HG03442 (cell line): ENCODE results near the gene CCDC136.

ENCODE experiments used
- ATAC-seq: cut with Tn5 transposase; IDR thresholded peaks from one replicate; pipeline ENCODE4 v1.9.1; 2021; ENCODE audit warnings: mild to moderate bottlenecking, moderate library complexity; ENCODE audit not compliant: unreplicated experiment

CCDC136 gene

GRCh38 chr7:128830231-128831177 is 38.7 kb downstream of the CCDC136 start, which contains the start of gene FLNC:
Gene FLNC, plus strand, starts transcription at chr7:128830406. Its CDS starts 232 bp downstream, at chr7:128830638.
- ATAC-seq = no peak

DNA sequence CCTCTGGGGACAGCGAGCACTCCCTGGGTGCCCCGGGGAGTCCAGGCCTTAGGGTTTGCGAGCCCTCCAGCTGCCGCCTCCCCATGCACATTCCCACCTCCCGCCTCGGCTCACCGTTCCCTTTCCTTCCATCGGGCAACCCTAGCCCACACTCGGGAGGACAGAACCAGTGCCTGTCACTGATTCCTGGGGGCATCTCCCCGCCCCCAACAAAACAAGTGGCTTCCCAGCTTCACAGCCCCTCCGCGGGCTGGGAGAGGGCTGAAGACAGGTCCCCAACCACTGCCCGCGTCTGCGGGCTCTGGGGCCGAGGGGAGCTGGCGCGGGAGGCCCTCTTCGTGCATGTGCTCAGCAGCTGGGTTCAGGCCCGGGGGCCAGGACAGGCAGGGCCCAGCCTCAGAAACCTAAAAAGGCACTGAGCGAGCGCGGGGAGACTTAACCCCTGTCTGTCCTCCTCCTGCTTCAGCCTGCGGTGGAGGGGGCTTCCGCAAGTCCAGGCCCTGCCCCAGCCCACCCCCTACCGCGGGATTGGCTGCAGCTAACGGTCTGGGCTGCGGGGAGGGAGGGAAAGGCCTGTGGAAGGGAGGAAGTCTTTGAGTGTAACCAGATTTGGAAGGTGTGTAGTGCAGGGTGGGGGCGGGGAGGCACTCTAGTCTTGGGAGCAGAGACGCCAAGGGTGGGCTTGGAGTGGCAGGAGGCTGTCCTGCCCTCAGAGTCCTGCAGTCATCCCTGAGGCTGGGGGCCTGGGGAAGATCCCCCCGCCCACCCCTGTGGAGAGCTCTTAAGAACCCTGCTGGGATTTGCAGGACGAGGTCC is 39.6 kb downstream of the CCDC136 start:
- no peak for ATAC-seq

- ATAC-seq = no peak
Observed at GRCh38 chr7:128831994-128832879, 40.5 kb downstream of the CCDC136 start.

- ATAC-seq = no peak
Observed at GRCh38 chr7:128832880-128833147, 41.0 kb downstream of the CCDC136 start.

DNA sequence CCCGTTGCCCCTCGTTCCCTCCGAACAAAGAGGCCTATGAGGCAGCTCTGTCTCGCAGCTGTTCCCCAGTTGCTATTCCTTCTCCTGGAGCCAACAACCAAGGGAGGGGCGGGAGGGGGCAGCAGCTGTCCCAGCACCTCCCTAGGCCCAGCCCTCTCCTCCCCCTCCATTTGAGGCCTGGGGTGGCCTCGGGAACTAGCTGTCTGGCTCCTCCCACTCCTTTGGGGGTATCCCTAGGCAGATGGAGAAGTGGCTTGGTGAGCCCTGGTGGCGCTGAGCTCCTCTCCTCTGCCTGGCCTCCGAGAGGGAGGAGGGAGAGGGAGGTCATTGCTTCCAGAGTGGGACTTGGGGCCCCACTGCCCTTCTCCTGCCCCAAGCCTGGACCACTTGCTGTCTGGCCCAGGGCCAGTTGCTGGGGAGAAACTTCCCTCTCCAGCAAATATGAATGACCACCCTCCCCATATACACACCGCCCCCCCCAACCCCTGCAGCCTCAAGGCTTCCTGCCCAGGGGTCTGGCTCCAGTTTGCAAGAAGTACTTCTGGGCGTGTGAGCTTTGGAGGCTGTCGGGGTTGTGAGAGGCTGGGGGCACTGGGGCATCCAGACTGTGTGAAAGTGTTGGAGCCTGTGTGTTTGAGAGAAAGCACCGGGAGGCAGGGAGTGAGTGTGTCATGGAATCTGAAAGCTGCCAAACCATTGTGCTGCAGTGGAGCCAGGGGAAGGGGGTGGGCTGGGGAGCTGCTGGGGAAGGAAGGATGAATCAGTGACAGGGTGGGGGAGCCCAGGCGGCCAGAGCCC is 41.6 kb downstream of the CCDC136 start:
- no peak for ATAC-seq

GRCh38 chr7:128833946-128834325 is 42.2 kb downstream of the CCDC136 start:
- no peak for ATAC-seq

- no peak for ATAC-seq
Observed at GRCh38 chr7:128835231-128835751, 43.5 kb downstream of the CCDC136 start.

- ATAC-seq = no peak
Observed at GRCh38 chr7:128835790-128836641, 44.2 kb downstream of the CCDC136 start.

- no peak for ATAC-seq
Observed at GRCh38 chr7:128836729-128837348, 45.1 kb downstream of the CCDC136 start.

DNA sequence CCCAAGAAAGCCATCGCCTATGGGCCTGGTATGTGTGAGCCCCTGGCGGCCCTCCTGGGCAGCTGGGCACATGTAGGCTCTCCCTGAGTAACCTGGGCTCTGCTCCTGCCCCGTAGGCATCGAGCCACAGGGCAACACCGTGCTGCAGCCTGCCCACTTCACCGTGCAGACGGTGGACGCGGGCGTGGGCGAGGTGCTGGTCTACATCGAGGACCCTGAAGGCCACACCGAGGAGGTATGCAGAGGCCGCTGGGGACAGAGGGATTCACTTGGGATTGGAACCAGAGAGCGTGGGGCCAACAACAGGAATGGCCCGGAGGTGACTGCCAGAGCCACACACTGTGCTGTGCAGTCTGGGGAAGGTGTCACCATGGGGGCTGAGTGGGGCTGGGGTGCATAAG is 45.8 kb downstream of the CCDC136 start:
- no peak for ATAC-seq

DNA sequence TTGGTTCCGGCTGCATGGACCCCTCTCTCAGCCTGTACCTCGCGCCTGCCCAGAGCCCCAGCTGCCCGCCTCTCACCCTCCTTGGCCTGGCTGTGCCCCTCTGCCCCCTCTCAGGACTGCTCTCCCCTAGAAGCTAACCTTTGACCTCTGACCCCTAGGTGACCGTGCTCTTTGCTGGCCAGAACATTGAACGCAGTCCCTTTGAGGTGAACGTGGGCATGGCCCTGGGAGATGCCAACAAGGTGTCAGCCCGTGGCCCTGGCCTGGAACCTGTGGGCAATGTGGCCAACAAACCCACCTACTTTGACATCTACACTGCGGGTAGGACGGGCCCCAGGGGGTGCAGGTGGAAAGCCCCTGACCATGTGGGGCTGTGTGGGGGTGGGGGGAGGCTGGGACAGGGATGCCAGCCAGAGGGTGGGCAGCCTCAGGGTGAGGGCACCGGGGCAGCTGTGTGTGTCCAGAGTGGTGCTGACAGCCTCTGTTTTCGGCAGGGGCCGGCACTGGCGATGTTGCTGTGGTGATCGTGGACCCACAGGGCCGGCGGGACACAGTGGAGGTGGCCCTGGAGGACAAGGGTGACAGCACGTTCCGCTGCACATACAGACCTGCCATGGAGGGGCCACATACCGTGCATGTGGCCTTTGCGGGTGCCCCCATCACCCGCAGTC is 46.5 kb downstream of the CCDC136 start:
- ATAC-seq = no peak

- ATAC-seq = no peak
Observed at GRCh38 chr7:128838981-128839731, 47.4 kb downstream of the CCDC136 start.

GRCh38 chr7:128839751-128840177 is 48.0 kb downstream of the CCDC136 start:
- ATAC-seq = no peak

DNA sequence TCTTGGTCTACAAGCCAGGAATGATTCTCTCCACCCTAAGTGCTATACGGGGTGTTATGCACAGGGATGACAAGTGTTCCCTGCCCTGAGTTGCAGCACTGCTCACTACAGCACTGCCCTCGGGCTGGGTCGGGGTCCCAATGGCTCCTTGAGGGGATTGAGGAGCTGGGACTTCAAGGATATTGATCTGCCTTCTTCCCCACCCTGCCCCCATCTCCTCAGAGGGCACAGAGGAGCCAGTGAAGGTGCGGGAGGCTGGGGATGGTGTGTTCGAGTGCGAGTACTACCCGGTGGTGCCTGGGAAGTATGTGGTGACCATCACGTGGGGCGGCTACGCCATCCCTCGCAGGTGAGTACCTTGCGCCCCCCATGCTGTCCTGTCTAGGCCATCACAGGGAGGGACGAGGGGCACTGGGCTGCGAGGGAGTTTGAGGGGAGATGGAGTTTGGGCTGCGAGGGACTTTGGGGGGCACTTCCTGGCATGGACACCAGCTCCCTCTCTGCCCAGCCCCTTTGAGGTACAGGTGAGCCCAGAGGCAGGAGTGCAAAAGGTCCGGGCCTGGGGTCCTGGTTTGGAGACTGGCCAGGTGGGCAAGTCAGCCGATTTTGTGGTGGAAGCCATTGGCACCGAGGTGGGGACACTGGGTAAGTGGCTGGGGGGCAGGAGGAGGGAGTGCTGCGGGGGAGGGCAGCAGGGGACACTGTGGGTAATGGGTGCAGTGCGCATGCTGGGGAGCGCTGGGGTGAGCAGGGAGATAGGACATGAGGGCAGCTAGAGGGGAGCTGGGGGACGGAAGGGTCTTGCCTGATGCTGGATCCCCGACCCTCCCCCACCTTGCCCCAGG is 48.8 kb downstream of the CCDC136 start:
- ATAC-seq = no peak

DNA sequence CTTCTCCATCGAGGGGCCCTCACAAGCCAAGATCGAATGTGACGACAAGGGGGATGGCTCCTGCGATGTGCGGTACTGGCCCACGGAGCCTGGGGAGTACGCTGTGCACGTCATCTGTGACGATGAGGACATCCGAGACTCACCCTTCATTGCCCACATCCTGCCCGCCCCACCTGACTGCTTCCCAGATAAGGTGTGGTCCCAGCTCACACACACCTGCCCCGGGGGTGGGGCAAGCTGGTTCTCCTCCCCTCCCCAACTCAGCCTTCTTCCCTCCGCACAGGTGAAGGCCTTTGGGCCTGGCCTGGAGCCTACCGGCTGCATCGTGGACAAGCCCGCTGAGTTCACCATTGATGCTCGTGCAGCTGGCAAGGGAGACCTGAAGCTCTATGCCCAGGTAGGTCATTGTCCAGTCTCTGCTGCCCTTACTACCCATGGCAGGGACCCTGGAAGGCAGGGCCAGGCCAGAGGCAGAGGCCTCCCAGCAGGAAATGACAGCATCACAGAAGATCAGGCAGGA is 49.5 kb downstream of the CCDC136 start:
- no peak for ATAC-seq
